GM21423 (cell line): Measurements from ENCODE around the gene KHDRBS2.

ENCODE experiments used
- ATAC-seq: cut with Tn5 transposase; IDR thresholded peaks from one replicate; pipeline ENCODE4 v1.9.1; 2021; ENCODE audit warnings: mild to moderate bottlenecking, moderate library complexity; ENCODE audit not compliant: unreplicated experiment

KHDRBS2 gene

GRCh38 chr6:61640463-61640862 is 645.6 kb downstream of the KHDRBS2 start:
- no peak for ATAC-seq
